Ascending aorta (tissue), 2 donors: ENCODE measurements around the gene SYK. TPM values are rescaled to one million over a fixed set of nuclear protein-coding genes. Genes with fewer than 3 reads are reported as not detected.

Experiments
- DNase-seq, 2 donors: peaks; one replicate each; pipeline ENCODE4 v3.0.0-alpha.2; 2019; ENCODE audit warnings: low spot score in 2 of 2
- H3K27ac ChIP-seq, 2 donors: fragments of 200-600 bp; sonication (generic); one replicate each; pipeline ENCODE4 v1.5.1; 2016 to 2017; ENCODE audit warnings: mild to moderate bottlenecking in 1 of 2
- H3K27me3 ChIP-seq: fragments of 200-600 bp; sonication (generic); one replicate; pipeline ENCODE4 v1.5.1; 2017
- H3K36me3 ChIP-seq, 2 donors: fragments of 200-600 bp; sonication (generic); one replicate each; pipeline ENCODE4 v1.5.1; 2016
- H3K4me1 ChIP-seq, 2 donors: fragments of 200-600 bp; sonication (generic); one replicate each; pipeline ENCODE4 v1.5.1; 2016 to 2017; ENCODE audit warnings: mild to moderate bottlenecking in 1 of 2
- H3K4me3 ChIP-seq, 2 donors: fragments of 200-600 bp; sonication (generic); one replicate each; pipeline ENCODE4 v1.5.1; 2016 to 2017; ENCODE audit warnings: mild to moderate bottlenecking in 1 of 2
- H3K9me3 ChIP-seq, 2 donors: fragments of 200-600 bp; sonication (generic); one replicate each; pipeline ENCODE4 v1.5.1; 2016
- CTCF ChIP-seq, 3 experiments: fragments of 200-600 bp in 2 of 3; fragments of 450-650 bp in 1 of 3; sonication (generic) in 2 of 3; IDR thresholded peaks; one replicate each; pipeline ENCODE4 v1.5.1; 2016 to 2019; ENCODE audit warnings: antibody characterized with exemption in 3 of 3, mild to moderate bottlenecking in 1 of 3, moderate library complexity in 1 of 3
- intact Hi-C: fragments of 100-400 bp; cut with DNase I; formaldehyde crosslinking; loops from one replicate; pipeline ENCODE4 v1.15.1; 2023
- total RNA-seq: library from RNA; depleted of rRNA; stranded (reverse); fragments of >200 nt; gene quantifications from one replicate; pipeline ENCODE4 v1.1.0, GENCODE V29; 2016

The SYK gene
- total RNA-seq, 1 donor from 2014 or later = 3.2 TPM

GRCh38 chr9:90899287-90899686 is 97.7 kb downstream of the SYK start:
- Histone ChIP-seq H3K27ac (no peak overlapping the region), H3K36me3 (no peaks in the 10 kb centered on the region), H3K27me3 (no peaks in the 10 kb centered on the region), H3K9me3 (no peaks in the 10 kb centered on the region), H3K4me1 (no peaks in the 10 kb centered on the region), H3K4me3 (no peak overlapping the region)
- no peak for TF ChIP-seq CTCF (IDR thresholded peaks at IDR 0.05)
- intact Hi-C loops = no loop called here
- DNase-seq = no peak

- H3K9me3 ChIP-seq = no peaks in the 10 kb centered on the region
- H3K27me3 ChIP-seq = no peaks in the 10 kb centered on the region
- H3K36me3 ChIP-seq = no peaks in the 10 kb centered on the region
- no peak overlapping the region for H3K4me3 ChIP-seq
- H3K27ac ChIP-seq = no peak overlapping the region
- TF ChIP-seq CTCF (IDR thresholded peaks at IDR 0.05) = no peak
- DNase-seq = no peak
- intact Hi-C loops = no loop called here
- H3K4me1 ChIP-seq = no peaks in the 10 kb centered on the region
These were observed 98.5 kb downstream of the SYK start for GRCh38 chr9:90900130-90900529.

- Histone ChIP-seq H3K4me1 (no peaks in the 10 kb centered on the region), H3K27me3 (no peaks in the 10 kb centered on the region), H3K4me3 (no peak overlapping the region), H3K36me3 (no peaks in the 10 kb centered on the region), H3K27ac (no peak overlapping the region), H3K9me3 (no peaks in the 10 kb centered on the region)
- no peak for TF ChIP-seq CTCF (IDR thresholded peaks at IDR 0.05)
- no peak for DNase-seq
- intact Hi-C loops = no loop called here
These were observed 100.3 kb downstream of the SYK start for GRCh38 chr9:90901933-90902332.

- H3K36me3 ChIP-seq = no peaks in the 10 kb centered on the region
- H3K4me3 ChIP-seq = no peak overlapping the region
- no peak for TF ChIP-seq CTCF (IDR thresholded peaks at IDR 0.05)
- no peaks in the 10 kb centered on the region for H3K27me3 ChIP-seq
- no peak overlapping the region for H3K27ac ChIP-seq
- no peaks in the 10 kb centered on the region for H3K4me1 ChIP-seq
- no peaks in the 10 kb centered on the region for H3K9me3 ChIP-seq
- DNase-seq = no peak
- intact Hi-C loops = no loop called here
These were observed 102.3 kb downstream of the SYK start for GRCh38 chr9:90903766-90904424.

GRCh38 chr9:90904706-90905478 is 103.3 kb downstream of the SYK start:
- Histone ChIP-seq H3K4me1 (no peaks in the 10 kb centered on the region), H3K27me3 (no peaks in the 10 kb centered on the region), H3K36me3 (no peaks in the 10 kb centered on the region), H3K9me3 (no peaks in the 10 kb centered on the region), H3K4me3 (no peak overlapping the region), H3K27ac (no peak overlapping the region)
- TF ChIP-seq CTCF (IDR thresholded peaks at IDR 0.05) = no peak
- intact Hi-C loops = no loop called here
- no peak for DNase-seq
